BLaER1 treated with 17β-estradiol and CSF1 and Interleukin-3, amounts not matched to agents 10 nM and 100 nM (cell line): ENCODE measurements around the gene SCFD2.

Source experiments
- H3K27ac ChIP-seq, 11 experiments: shearing (Covaris generic); formaldehyde crosslinking; 2 replicates each; pipeline ENCODE4 v1.8.1; 2022
- H3K27me3 ChIP-seq, 11 experiments: shearing (Covaris generic); formaldehyde crosslinking; 2 replicates each; pipeline ENCODE4 v1.8.1; 2022
- H3K36me3 ChIP-seq, 11 experiments: shearing (Covaris generic); formaldehyde crosslinking; 2 replicates each; pipeline ENCODE4 v1.8.1; 2022
- H3K4me1 ChIP-seq, 10 experiments: shearing (Covaris generic); formaldehyde crosslinking; 2 replicates each; pipeline ENCODE4 v1.8.1; 2022
- H3K4me2 ChIP-seq, 11 experiments: shearing (Covaris generic); formaldehyde crosslinking; 2 replicates each; pipeline ENCODE4 v1.8.1; 2022
- H3K4me3 ChIP-seq, 10 experiments: shearing (Covaris generic); formaldehyde crosslinking; 2 replicates each; pipeline ENCODE4 v1.8.1; 2022
- H3K9ac ChIP-seq, 11 experiments: shearing (Covaris generic); formaldehyde crosslinking; 2 replicates each; pipeline ENCODE4 v1.8.1; 2022
- H3K9me3 ChIP-seq, 11 experiments: shearing (Covaris generic); formaldehyde crosslinking; replicated peaks in 1 of 11; 2 replicates each; pipeline ENCODE4 v1.8.1; 2022
- H4K20me1 ChIP-seq, 11 experiments: shearing (Covaris generic); formaldehyde crosslinking; 2 replicates each; pipeline ENCODE4 v1.8.1; 2022
- Cebpa-rat ChIP-seq, 11 experiments: shearing (Covaris generic); IDR thresholded peaks; 2 replicates each; pipeline ENCODE4 v1.8.1; 2022

The SCFD2 gene

DNA sequence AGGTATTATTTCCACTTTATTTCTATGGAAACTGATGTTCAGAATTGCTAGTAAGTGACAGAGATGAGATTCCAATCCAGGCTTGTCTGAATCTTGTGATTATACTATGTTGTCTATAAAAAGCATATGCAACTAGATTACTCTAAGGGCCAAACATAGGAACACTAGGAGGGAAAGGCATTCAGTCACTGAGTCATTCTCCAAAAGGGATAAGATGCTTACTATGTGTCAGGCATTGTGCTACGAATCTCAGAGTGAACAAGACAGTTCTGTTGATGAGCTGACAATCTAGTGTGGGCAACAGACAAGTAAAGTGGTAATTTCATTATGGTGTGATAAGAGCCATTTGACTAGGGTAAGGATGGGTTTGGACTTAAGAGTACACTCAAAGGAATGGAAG lies 426.5 kb downstream of the SCFD2 start:
- Histone ChIP-seq H4K20me1 (no peaks in the 10 kb centered on the region), H3K27me3 (no peaks in the 10 kb centered on the region), H3K4me3 (no peak overlapping the region), H3K9ac (no peak overlapping the region), H3K4me2 (no peak overlapping the region), H3K9me3 (no peaks in the 10 kb centered on the region; a peak in 1 of 22 replicates), H3K36me3 (peaks cover 0 to 13% (median 0%) of the 10 kb centered on the region in 11 experiments; a peak in 4 of 22 replicates), H3K27ac (no peak overlapping the region), H3K4me1 (peaks cover 0 to 5% (median 0%) of the 10 kb centered on the region in 10 experiments; a peak in 3 of 20 replicates)
- no peak for TF ChIP-seq Cebpa-rat (IDR thresholded peaks at IDR 0.05)

GRCh38 chr4:52937829-52938228 lies 428.0 kb downstream of the SCFD2 start:
- H4K20me1 ChIP-seq: no peaks in the 10 kb centered on the region
- H3K4me2 ChIP-seq: no peak overlapping the region
- peaks cover 0 to 4% (median 0%) of the 10 kb centered on the region in 10 experiments; a peak in 2 of 20 replicates for H3K4me1 ChIP-seq
- H3K4me3 ChIP-seq: no peak overlapping the region
- no peak overlapping the region for H3K9ac ChIP-seq
- H3K27ac ChIP-seq: no peak overlapping the region
- TF ChIP-seq Cebpa-rat (IDR thresholded peaks at IDR 0.05): no peak
- no peaks in the 10 kb centered on the region; a peak in 1 of 22 replicates for H3K9me3 ChIP-seq
- H3K36me3 ChIP-seq: peaks cover 0 to 15% (median 0%) of the 10 kb centered on the region in 11 experiments; a peak in 4 of 22 replicates
- H3K27me3 ChIP-seq: no peaks in the 10 kb centered on the region

GRCh38 chr4:52936729-52937128 lies 429.1 kb downstream of the SCFD2 start:
- peaks cover 0 to 4% (median 0%) of the 10 kb centered on the region in 10 experiments; a peak in 5 of 20 replicates for H3K4me1 ChIP-seq
- no peaks in the 10 kb centered on the region for H4K20me1 ChIP-seq
- TF ChIP-seq Cebpa-rat (IDR thresholded peaks at IDR 0.05): no peak
- H3K36me3 ChIP-seq: peaks cover 0 to 15% (median 0%) of the 10 kb centered on the region in 11 experiments; a peak in 4 of 22 replicates
- no peak overlapping the region for H3K9ac ChIP-seq
- no peak overlapping the region for H3K4me3 ChIP-seq
- H3K27ac ChIP-seq: no peak overlapping the region
- no peak overlapping the region for H3K4me2 ChIP-seq
- no peaks in the 10 kb centered on the region; a peak in 1 of 22 replicates for H3K9me3 ChIP-seq
- no peaks in the 10 kb centered on the region for H3K27me3 ChIP-seq

GRCh38 chr4:52935317-52935716 lies 430.5 kb downstream of the SCFD2 start:
- no peaks in the 10 kb centered on the region for H3K27me3 ChIP-seq

DNA sequence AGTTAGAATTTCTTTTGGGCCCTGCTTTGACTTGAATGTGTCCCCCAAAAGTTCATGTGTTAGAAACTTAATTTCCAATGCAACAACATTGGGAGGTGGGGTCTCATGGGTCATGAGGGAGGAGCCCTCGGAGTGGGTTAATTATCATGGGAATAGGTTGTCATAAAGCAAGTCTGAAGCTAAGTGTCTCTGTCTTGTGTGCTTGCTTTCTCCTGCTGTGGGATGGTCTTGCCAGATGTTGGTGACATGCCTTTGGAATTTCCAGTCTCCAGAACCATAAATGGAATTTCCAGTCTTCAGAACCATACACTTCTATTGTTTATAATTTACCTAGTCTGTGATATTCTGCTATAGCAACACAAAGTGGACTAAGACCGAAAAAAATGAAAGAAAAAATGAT lies 432.1 kb downstream of the SCFD2 start:
- peaks cover 0 to 15% (median 0%) of the 10 kb centered on the region in 11 experiments; a peak in 4 of 22 replicates for H3K36me3 ChIP-seq
- no peak overlapping the region for H3K9ac ChIP-seq
- no peaks in the 10 kb centered on the region for H3K27me3 ChIP-seq
- no peaks in the 10 kb centered on the region; a peak in 1 of 22 replicates for H3K9me3 ChIP-seq
- H4K20me1 ChIP-seq: no peaks in the 10 kb centered on the region
- no peak overlapping the region for H3K27ac ChIP-seq
- H3K4me3 ChIP-seq: no peak overlapping the region
- peaks cover 0 to 8% (median 0%) of the 10 kb centered on the region in 10 experiments; a peak in 6 of 20 replicates for H3K4me1 ChIP-seq
- no peak overlapping the region for H3K4me2 ChIP-seq
- no peak for TF ChIP-seq Cebpa-rat (IDR thresholded peaks at IDR 0.05)

More at GRCh38 chr4:52935317-52935716, 430.5 kb downstream of the SCFD2 start:
- Histone ChIP-seq H3K36me3 (peaks cover 0 to 15% (median 0%) of the 10 kb centered on the region in 11 experiments; a peak in 4 of 22 replicates), H3K4me3 (no peak overlapping the region), H3K27ac (no peak overlapping the region), H3K9ac (no peak overlapping the region), H3K4me2 (no peak overlapping the region), H3K9me3 (no peaks in the 10 kb centered on the region; a peak in 1 of 22 replicates), H3K4me1 (peaks cover 0 to 8% (median 0%) of the 10 kb centered on the region in 10 experiments; a peak in 6 of 20 replicates), H4K20me1 (no peaks in the 10 kb centered on the region)
- TF ChIP-seq Cebpa-rat (IDR thresholded peaks at IDR 0.05): no peak

DNA sequence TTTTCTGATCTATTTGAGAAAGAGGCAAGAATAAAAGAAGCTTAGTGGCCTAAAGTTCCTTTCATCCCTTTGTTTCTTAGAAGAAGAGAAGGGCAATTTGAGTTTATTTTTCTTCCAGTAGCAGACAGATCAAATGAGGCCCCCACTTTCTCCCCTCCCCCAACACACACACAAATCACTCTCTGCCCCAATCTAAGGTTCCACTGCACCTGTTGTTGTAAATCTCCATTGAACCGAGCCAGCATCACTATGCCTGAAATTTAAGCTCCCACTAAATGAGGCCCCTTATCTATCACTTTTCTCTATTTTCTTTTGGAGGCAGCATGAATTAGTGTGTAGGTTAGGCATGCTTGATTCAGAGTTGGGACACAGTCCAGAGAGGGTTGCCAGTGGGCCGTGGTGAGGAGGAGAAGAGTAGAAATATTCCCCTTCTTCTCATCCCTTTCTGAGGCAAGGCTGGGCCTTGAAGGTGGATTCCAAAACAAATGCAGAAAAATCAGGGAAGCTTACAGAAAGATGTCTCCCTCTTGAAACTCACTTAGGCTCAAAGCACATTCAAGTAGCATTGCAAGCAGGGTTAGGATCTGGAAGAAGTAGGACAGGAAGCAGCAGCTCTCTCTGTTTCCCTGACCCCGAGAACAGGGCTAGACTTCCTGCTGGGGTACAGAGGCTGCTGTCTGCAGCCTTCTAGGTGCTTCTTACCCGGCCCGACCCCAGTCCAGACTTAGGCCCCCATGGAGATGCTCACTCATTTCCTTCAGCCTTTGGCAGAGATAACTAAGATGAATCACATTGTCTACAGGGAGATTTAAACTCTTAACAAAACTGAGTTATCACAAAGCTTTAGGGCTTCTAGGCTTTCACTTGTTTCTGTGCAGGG lies 433.0 kb downstream of the SCFD2 start:
- peaks cover 0 to 14% (median 0%) of the 10 kb centered on the region in 11 experiments; a peak in 4 of 22 replicates for H3K36me3 ChIP-seq
- H3K4me3 ChIP-seq: no peak overlapping the region
- H3K4me1 ChIP-seq: peaks cover 0 to 8% (median 0%) of the 10 kb centered on the region in 10 experiments; a peak in 6 of 20 replicates
- H3K9me3 ChIP-seq: no peaks in the 10 kb centered on the region; a peak in 1 of 22 replicates
- H3K9ac ChIP-seq: no peak overlapping the region
- no peak for TF ChIP-seq Cebpa-rat (IDR thresholded peaks at IDR 0.05)
- H3K27me3 ChIP-seq: no peaks in the 10 kb centered on the region
- H3K4me2 ChIP-seq: no peak overlapping the region
- no peak overlapping the region for H3K27ac ChIP-seq
- H4K20me1 ChIP-seq: no peaks in the 10 kb centered on the region

GRCh38 chr4:52931243-52931642 lies 434.6 kb downstream of the SCFD2 start:
- Histone ChIP-seq H4K20me1 (no peaks in the 10 kb centered on the region), H3K27me3 (no peaks in the 10 kb centered on the region), H3K9me3 (no peaks in the 10 kb centered on the region; a peak in 1 of 22 replicates), H3K4me1 (peaks cover 0 to 8% (median 0%) of the 10 kb centered on the region in 10 experiments; a peak in 6 of 20 replicates), H3K27ac (no peak overlapping the region), H3K36me3 (peaks cover 0 to 7% (median 0%) of the 10 kb centered on the region in 11 experiments; a peak in 1 of 22 replicates), H3K4me3 (no peak overlapping the region), H3K4me2 (peak overlapping the region in 1 of 11 experiments; percentile 24; a peak in 1 of 22 replicates), H3K9ac (no peak overlapping the region)
- no peak for TF ChIP-seq Cebpa-rat (IDR thresholded peaks at IDR 0.05)

GRCh38 chr4:52926196-52926974 lies 439.5 kb downstream of the SCFD2 start:
- Histone ChIP-seq H3K36me3 (0 out of 22 replicates have a peak, but pooled peaks cover 0 to 4% (median 0%) of the 10 kb centered on the region in 11 experiments), H4K20me1 (no peaks in the 10 kb centered on the region), H3K9ac (no peak overlapping the region), H3K9me3 (no peaks in the 10 kb centered on the region), H3K4me2 (no peak overlapping the region), H3K4me3 (no peak overlapping the region), H3K4me1 (peaks cover 0 to 4% (median 0%) of the 10 kb centered on the region in 10 experiments; a peak in 3 of 20 replicates), H3K27ac (no peak overlapping the region), H3K27me3 (no peaks in the 10 kb centered on the region)
- no peak for TF ChIP-seq Cebpa-rat (IDR thresholded peaks at IDR 0.05)
